ENCODE measurements around the gene CDK5RAP3. TPM values are rescaled to one million over a fixed set of nuclear protein-coding genes. Genes with fewer than 3 reads are reported as not detected.

Gene CDK5RAP3
- total RNA-seq, 1 experiment from 2014 or later = 149 TPM

DNA sequence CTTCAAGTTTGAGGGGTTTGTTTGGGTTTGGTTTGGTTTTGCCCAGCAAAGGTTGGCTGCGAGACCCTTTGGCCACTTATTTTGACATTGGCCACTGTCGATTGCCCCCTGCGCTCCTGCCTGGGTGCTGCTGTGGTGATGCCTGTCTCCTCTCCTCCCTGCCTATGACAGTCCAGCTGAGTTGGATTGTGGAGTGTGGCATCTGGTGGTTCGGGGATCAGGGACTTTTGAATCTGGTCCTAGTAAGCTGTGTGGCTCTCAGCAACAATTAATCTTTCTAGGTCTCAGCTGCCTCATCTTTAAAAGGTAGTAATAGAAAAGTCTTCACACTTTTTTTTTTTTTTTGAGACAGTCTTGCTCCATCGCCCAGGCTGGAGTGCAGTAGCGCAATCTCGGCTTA is 27.1 kb downstream of the CDK5RAP3 start:
- H2BK20ac ChIP-seq (ENCODE audit: low read depth, low read length, poor library complexity, severe bottlenecking) = no peak overlapping the region
- TF ChIP-seq, protein P1, sequence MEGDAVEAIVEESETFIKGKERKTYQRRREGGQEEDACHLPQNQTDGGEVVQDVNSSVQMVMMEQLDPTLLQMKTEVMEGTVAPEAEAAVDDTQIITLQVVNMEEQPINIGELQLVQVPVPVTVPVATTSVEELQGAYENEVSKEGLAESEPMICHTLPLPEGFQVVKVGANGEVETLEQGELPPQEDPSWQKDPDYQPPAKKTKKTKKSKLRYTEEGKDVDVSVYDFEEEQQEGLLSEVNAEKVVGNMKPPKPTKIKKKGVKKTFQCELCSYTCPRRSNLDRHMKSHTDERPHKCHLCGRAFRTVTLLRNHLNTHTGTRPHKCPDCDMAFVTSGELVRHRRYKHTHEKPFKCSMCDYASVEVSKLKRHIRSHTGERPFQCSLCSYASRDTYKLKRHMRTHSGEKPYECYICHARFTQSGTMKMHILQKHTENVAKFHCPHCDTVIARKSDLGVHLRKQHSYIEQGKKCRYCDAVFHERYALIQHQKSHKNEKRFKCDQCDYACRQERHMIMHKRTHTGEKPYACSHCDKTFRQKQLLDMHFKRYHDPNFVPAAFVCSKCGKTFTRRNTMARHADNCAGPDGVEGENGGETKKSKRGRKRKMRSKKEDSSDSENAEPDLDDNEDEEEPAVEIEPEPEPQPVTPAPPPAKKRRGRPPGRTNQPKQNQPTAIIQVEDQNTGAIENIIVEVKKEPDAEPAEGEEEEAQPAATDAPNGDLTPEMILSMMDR (conservative IDR thresholded peaks at IDR 0.05) = no peak
- no peak overlapping the region for H2AFZ ChIP-seq (ENCODE audit: low read length)
- no peak overlapping the region for H3K27ac ChIP-seq (ENCODE audit: insufficient read length, low read depth, low read length)
- no peaks in the 10 kb centered on the region for H3K36me3 Mint-ChIP-seq (ENCODE audit: insufficient read depth in 1 of 3, low read depth in 3 of 3)
- no peak overlapping the region for H3K56ac ChIP-seq (ENCODE audit: insufficient read length, low read depth, low read length)
- H2BK5ac ChIP-seq (ENCODE audit: insufficient read length, low read length) = no peak overlapping the region
- H2BK12ac ChIP-seq (ENCODE audit: insufficient read length, low read depth, low read length) = no peak overlapping the region
- no peaks in the 10 kb centered on the region for H3K79me1 ChIP-seq (ENCODE audit: insufficient read depth, low read depth, low read length, poor library complexity, severe bottlenecking)
- no peak overlapping the region for H3K18ac ChIP-seq (ENCODE audit: insufficient read length, low read depth, low read length)
- peaks cover 11% of the 10 kb centered on the region; the same call in 1 of the 2 replicates for H3K4me1 ChIP-seq (ENCODE audit: insufficient read depth, low read length)
- no peak overlapping the region for H2BK15ac ChIP-seq (ENCODE audit: low read depth, low read length)
- H3K23ac ChIP-seq (ENCODE audit: insufficient read length, low read depth, low read length) = no peak overlapping the region
- no peak for DNase-seq
- 0 out of 2 replicates have a peak overlapping the region, but pooled peaks have one; percentile 45 for H3K14ac ChIP-seq (ENCODE audit: insufficient read depth, low read length)
- no peaks in the 10 kb centered on the region for H4K20me1 ChIP-seq (ENCODE audit: control insufficient read depth, insufficient read depth, insufficient read length)
- H3K9me3 ChIP-seq (ENCODE audit: control insufficient read depth, low read depth, low read length) = no peaks in the 10 kb centered on the region
- no peak overlapping the region for H3K4me2 ChIP-seq (ENCODE audit: insufficient read depth, insufficient read length, low read length)
- H3T11ph ChIP-seq (ENCODE audit: low read length) = no peak overlapping the region
- H3K27me3 Mint-ChIP-seq (ENCODE audit: low read depth) = no peaks in the 10 kb centered on the region; the same call in 1 of the 2 replicates
- H2BK120ac ChIP-seq (ENCODE audit: low read depth, low read length, poor library complexity, severe bottlenecking) = no peak overlapping the region
- no peaks in the 10 kb centered on the region for H3K79me2 ChIP-seq (ENCODE audit: insufficient read depth, low read length)
- H4K91ac ChIP-seq (ENCODE audit: insufficient read length, low read depth, low read length) = no peak overlapping the region
- no peak overlapping the region for H3K4ac ChIP-seq (ENCODE audit: low read depth, low read length)
- H4K8ac ChIP-seq (replicated peaks; ENCODE audit: insufficient read length, low read depth, low read length) = no peak overlapping the region
- peak overlapping the region in 1 of 3 experiments; percentile 89; a peak in 1 of 7 replicates for H3K27ac Mint-ChIP-seq
- no CpG with 5 or more reads among the region's 7 CpGs for WGBS (ENCODE audit: extremely low coverage, insufficient read length, low lambda C conversion rate)
- no peaks in the 10 kb centered on the region; a peak in 1 of 5 replicates for H3K9me3 Mint-ChIP-seq
- H4K5ac ChIP-seq (ENCODE audit: insufficient read length, low read depth, low read length) = no peak overlapping the region
- no peak overlapping the region for H3K4me3 Mint-ChIP-seq
- H3K4me1 Mint-ChIP-seq = peaks cover 51 to 52% of the 10 kb centered on the region in 2 experiments
- H3K9ac ChIP-seq (ENCODE audit: extremely low read depth, insufficient read length, low read length) = no peak overlapping the region
- H2AK5ac ChIP-seq (ENCODE audit: insufficient read length, low read length) = no peak overlapping the region
- H3K27me3 ChIP-seq (ENCODE audit: insufficient read depth, low read length) = no peaks in the 10 kb centered on the region
- no peaks in the 10 kb centered on the region for H3K23me2 ChIP-seq (ENCODE audit: insufficient read length, low read depth, low read length, poor library complexity, severe bottlenecking)
